CD14-positive monocyte (primary cell): Measurements from ENCODE around the gene UBR7. TPM values are rescaled to one million over a fixed set of nuclear protein-coding genes. Genes with fewer than 3 reads are reported as not detected.

Source experiments
- DNase-seq, 3 donors: peaks; one replicate each; pipeline ENCODE4 v3.0.0-alpha.2; 2011 to 2022
- H2AFZ ChIP-seq: 2 replicates; pipeline ENCODE4 v1.6.0; 2012; ENCODE audit warnings: mild to moderate bottlenecking, low read depth, low read length, inconsistent platforms; ENCODE audit not compliant: insufficient read depth, poor library complexity, severe bottlenecking
- H3K27ac ChIP-seq, 2 donors: 1 replicate in 1 of 2; 2 replicates in 1 of 2; pipeline ENCODE4 v1.5.1; 2012 to 2013; ENCODE audit warnings: low read length in 2 of 2, control low read depth in 1 of 2, inconsistent platforms in 1 of 2, low read depth in 1 of 2, mild to moderate bottlenecking in 1 of 2
- H3K27me3 ChIP-seq, 2 donors: one replicate each; pipeline versions ENCODE4 v1.6.0 to v1.6.1; 2011 to 2013; ENCODE audit warnings: low read length in 2 of 2; ENCODE audit not compliant: control insufficient read depth in 2 of 2, insufficient read depth in 2 of 2
- H3K36me3 ChIP-seq, 2 donors: replicated peaks in 1 of 2; 1 replicate in 1 of 2; 2 replicates in 1 of 2; pipeline versions ENCODE4 v1.5.1 to v1.6.1; 2012 to 2013; ENCODE audit warnings: low read length in 2 of 2, control low read depth in 1 of 2, inconsistent platforms in 1 of 2, mild to moderate bottlenecking in 1 of 2; ENCODE audit not compliant: insufficient read depth in 2 of 2, control insufficient read depth in 1 of 2
- H3K4me1 ChIP-seq, 2 donors: 1 replicate in 1 of 2; 2 replicates in 1 of 2; pipeline versions ENCODE4 v1.5.1 to v1.6.1; 2012 to 2013; ENCODE audit warnings: low read length in 2 of 2, control low read depth in 1 of 2, inconsistent platforms in 1 of 2, mild to moderate bottlenecking in 1 of 2, moderate library complexity in 1 of 2; ENCODE audit not compliant: insufficient read depth in 2 of 2, control insufficient read depth in 1 of 2
- H3K4me2 ChIP-seq: replicated peaks from 2 replicates; pipeline ENCODE3; 2012; ENCODE audit warnings: low read length, moderate library complexity, mild to moderate bottlenecking; ENCODE audit not compliant: poor library complexity, severe bottlenecking; ENCODE audit errors: extremely low read depth
- H3K4me3 ChIP-seq, 3 experiments: fragments of 200-600 bp in 1 of 3; sonication (generic) in 1 of 3; replicated peaks in 1 of 3; 1 replicate in 2 of 3; 2 replicates in 1 of 3; pipeline ENCODE4 v1.5.1; 2011 to 2013; ENCODE audit warnings: low read length in 3 of 3, mild to moderate bottlenecking in 3 of 3, control low read depth in 2 of 3, low read depth in 2 of 3, inconsistent platforms in 1 of 3, moderate library complexity in 1 of 3
- H3K79me2 ChIP-seq: 2 replicates; pipeline ENCODE4 v1.6.0; 2012; ENCODE audit warnings: mild to moderate bottlenecking, control low read depth, inconsistent platforms, low read length, moderate library complexity; ENCODE audit not compliant: insufficient read depth
- H3K9ac ChIP-seq: 2 replicates; pipeline ENCODE4 v1.6.0; 2017; ENCODE audit warnings: low read length, mild to moderate bottlenecking; ENCODE audit not compliant: insufficient read depth, poor library complexity, severe bottlenecking
- H3K9me3 ChIP-seq, 2 donors: replicated peaks in 1 of 2; 1 replicate in 1 of 2; 2 replicates in 1 of 2; pipeline versions ENCODE4 v1.5.1 to v1.6.1; 2012 to 2013; ENCODE audit warnings: low read length in 2 of 2, control low read depth in 1 of 2; ENCODE audit not compliant: control insufficient read depth in 1 of 2, insufficient read depth in 1 of 2
- H4K20me1 ChIP-seq: 2 replicates; pipeline ENCODE4 v1.6.0; 2012; ENCODE audit warnings: mild to moderate bottlenecking, low read length, control low read depth, moderate library complexity; ENCODE audit not compliant: insufficient read depth
- H3K27ac Mint-ChIP-seq, 7 donors: one replicate each; pipeline ENCODE4 v1.8.0; 2020; ENCODE audit warnings: mild to moderate bottlenecking in 7 of 7, mixed read lengths in 7 of 7, moderate library complexity in 6 of 7, inconsistent platforms in 2 of 7
- H3K27me3 Mint-ChIP-seq, 3 donors: one replicate each; pipeline ENCODE4 v1.8.0; 2021 to 2022; ENCODE audit warnings: low read depth in 3 of 3, mild to moderate bottlenecking in 3 of 3, mixed read lengths in 3 of 3, moderate library complexity in 3 of 3, inconsistent platforms in 1 of 3
- H3K36me3 Mint-ChIP-seq, 2 donors: one replicate each; pipeline ENCODE4 v1.8.0; 2020; ENCODE audit warnings: mixed read lengths in 2 of 2, inconsistent platforms in 1 of 2, mild to moderate bottlenecking in 1 of 2
- H3K4me1 Mint-ChIP-seq: one replicate; pipeline ENCODE4 v1.8.0; 2020; ENCODE audit warnings: mild to moderate bottlenecking, mixed read lengths
- H3K4me3 Mint-ChIP-seq, 2 donors: one replicate each; pipeline ENCODE4 v1.8.0; 2020; ENCODE audit warnings: mild to moderate bottlenecking in 2 of 2, mixed read lengths in 2 of 2, moderate library complexity in 1 of 2
- H3K9me3 Mint-ChIP-seq, 7 donors: one replicate each; pipeline ENCODE4 v1.8.0; 2020 to 2022; ENCODE audit warnings: mixed read lengths in 7 of 7, mild to moderate bottlenecking in 6 of 7, moderate library complexity in 6 of 7, inconsistent platforms in 2 of 7
- WGBS: methylation state at CpG from one replicate; pipeline ENCODE4 v1.1.5; 2013; ENCODE audit warnings: missing lambda C conversion rate; ENCODE audit not compliant: insufficient coverage; 5-methylcytosine and 5-hydroxymethylcytosine counted together
- intact Hi-C, 2 donors: fragments of 100-400 bp; cut with micrococcal nuclease; formaldehyde crosslinking; loops; one replicate each; pipeline versions ENCODE4 v1.15.0 to v1.15.1; 2023
- polyA plus RNA-seq, 3 donors: library from polyadenylated mRNA; depleted of rRNA in 1 of 3; unstranded in 2 of 3; stranded (reverse) in 1 of 3; fragments of 300-500 nt in 2 of 3; fragments of >200 nt in 1 of 3; fragmentation: Illumina TruSeq in 2 of 3; gene quantifications; 1 replicate in 2 of 3; 2 replicates in 1 of 3; pipeline ENCODE4 v1.2.3, GENCODE V29; 2012 to 2021
- TF ChIP-seq, protein P1 (sequence below): fragments of 200-600 bp; IDR thresholded peaks from one replicate; pipeline ENCODE4 v1.8.0; 2022; ENCODE audit warnings: antibody characterized with exemption, mild to moderate bottlenecking

UBR7 gene
- polyA plus RNA-seq, 3 donors, result 8.2 to 16.7 (median 14.0) TPM

GRCh38 chr14:93266127-93266526 lies 59.1 kb downstream of the UBR7 start:
- Mint-ChIP-seq H3K4me3 (no peak overlapping the region), H3K9me3 (no peaks in the 10 kb centered on the region), H3K27me3 (peaks cover 0 to 1% (median 0%) of the 10 kb centered on the region in 3 donors), H3K4me1 (peaks cover under 1% of the 10 kb centered on the region), H3K36me3 (peaks cover 37 to 46% of the 10 kb centered on the region in 2 donors), H3K27ac (peak overlapping the region in 2 of 7 donors; percentile 14 to 16)
- TF ChIP-seq, protein P1, sequence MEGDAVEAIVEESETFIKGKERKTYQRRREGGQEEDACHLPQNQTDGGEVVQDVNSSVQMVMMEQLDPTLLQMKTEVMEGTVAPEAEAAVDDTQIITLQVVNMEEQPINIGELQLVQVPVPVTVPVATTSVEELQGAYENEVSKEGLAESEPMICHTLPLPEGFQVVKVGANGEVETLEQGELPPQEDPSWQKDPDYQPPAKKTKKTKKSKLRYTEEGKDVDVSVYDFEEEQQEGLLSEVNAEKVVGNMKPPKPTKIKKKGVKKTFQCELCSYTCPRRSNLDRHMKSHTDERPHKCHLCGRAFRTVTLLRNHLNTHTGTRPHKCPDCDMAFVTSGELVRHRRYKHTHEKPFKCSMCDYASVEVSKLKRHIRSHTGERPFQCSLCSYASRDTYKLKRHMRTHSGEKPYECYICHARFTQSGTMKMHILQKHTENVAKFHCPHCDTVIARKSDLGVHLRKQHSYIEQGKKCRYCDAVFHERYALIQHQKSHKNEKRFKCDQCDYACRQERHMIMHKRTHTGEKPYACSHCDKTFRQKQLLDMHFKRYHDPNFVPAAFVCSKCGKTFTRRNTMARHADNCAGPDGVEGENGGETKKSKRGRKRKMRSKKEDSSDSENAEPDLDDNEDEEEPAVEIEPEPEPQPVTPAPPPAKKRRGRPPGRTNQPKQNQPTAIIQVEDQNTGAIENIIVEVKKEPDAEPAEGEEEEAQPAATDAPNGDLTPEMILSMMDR, result no peak
- no peak overlapping the region for H3K4me2 ChIP-seq
- no peak overlapping the region for H2AFZ ChIP-seq
- peaks cover 30 to 33% of the 10 kb centered on the region in 2 donors for H3K36me3 ChIP-seq
- peaks cover 9% of the 10 kb centered on the region for H3K79me2 ChIP-seq
- H3K4me1 ChIP-seq, result no peaks in the 10 kb centered on the region
- H3K9me3 ChIP-seq, result no peaks in the 10 kb centered on the region
- H3K27me3 ChIP-seq, result no peaks in the 10 kb centered on the region
- intact Hi-C loops, result no loop called here
- 93% methylated on average over 2 of the region's 6 CpGs for WGBS
- H3K27ac ChIP-seq, result no peak overlapping the region
- H4K20me1 ChIP-seq, result peaks cover 56% of the 10 kb centered on the region
- no peak overlapping the region for H3K9ac ChIP-seq
- no peak for DNase-seq
- H3K4me3 ChIP-seq, result no peak overlapping the region

DNA sequence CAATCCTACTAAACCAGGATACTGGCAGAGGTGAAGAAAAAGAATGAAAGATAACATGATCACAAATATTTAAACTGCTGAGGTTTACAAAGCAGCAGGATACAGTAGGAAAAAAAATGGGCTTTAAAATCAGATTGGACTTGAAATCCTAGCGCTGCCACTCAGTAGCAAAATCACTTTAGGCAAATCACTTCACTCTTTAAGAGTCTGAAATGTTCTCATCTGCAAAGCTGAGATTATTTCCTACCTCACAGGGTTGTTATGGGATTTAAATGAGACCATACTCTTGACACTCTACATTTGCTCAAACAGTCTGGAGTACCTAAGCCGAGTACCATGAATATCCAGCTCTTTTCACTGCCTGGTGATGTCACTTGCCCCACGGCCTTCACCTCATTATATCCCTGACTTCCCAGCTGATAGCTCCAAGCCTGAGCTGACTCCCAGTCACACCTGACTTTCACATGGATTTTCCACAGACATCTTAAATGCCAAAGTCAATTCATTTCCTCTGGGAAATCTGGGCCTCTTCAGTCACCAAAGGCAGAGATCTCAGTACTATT lies 60.2 kb downstream of the UBR7 start:
- no peaks in the 10 kb centered on the region for H3K4me1 ChIP-seq
- Mint-ChIP-seq H3K27ac (peak overlapping the region in 2 of 7 donors; percentile 38 to 52), H3K27me3 (peaks cover 0 to 1% (median 0%) of the 10 kb centered on the region in 3 donors), H3K36me3 (peaks cover 31 to 48% of the 10 kb centered on the region in 2 donors), H3K4me3 (no peak overlapping the region), H3K9me3 (no peaks in the 10 kb centered on the region), H3K4me1 (peaks cover 11% of the 10 kb centered on the region)
- H3K27ac ChIP-seq, result no peak overlapping the region
- no peak overlapping the region for H3K4me3 ChIP-seq
- intact Hi-C loops, result no loop called here
- peaks cover 9% of the 10 kb centered on the region for H3K79me2 ChIP-seq
- TF ChIP-seq, protein P1, result no peak
- WGBS, result 94% methylated on average over 2 of the region's 3 CpGs
- H3K36me3 ChIP-seq, result peaks cover 20 to 23% of the 10 kb centered on the region in 2 donors
- no peak for DNase-seq
- no peak overlapping the region for H3K4me2 ChIP-seq
- no peak overlapping the region for H2AFZ ChIP-seq
- H3K9me3 ChIP-seq, result no peaks in the 10 kb centered on the region
- H3K9ac ChIP-seq, result no peak overlapping the region
- H3K27me3 ChIP-seq, result no peaks in the 10 kb centered on the region
- peaks cover 67% of the 10 kb centered on the region for H4K20me1 ChIP-seq
